Parathyroid adenoma (tissue), 2 donors: ENCODE measurements around the gene C17orf113.

Experiments
- H2AFZ ChIP-seq: fragments of 300-600 bp; sonication (generic); one replicate; pipeline ENCODE4 v1.7.0; 2017; ENCODE audit warnings: antibody characterized with exemption, mild to moderate bottlenecking
- H3K27ac ChIP-seq: fragments of 300-600 bp; sonication (generic); one replicate; pipeline ENCODE4 v1.7.0; 2017
- H3K27me3 ChIP-seq: fragments of 300-600 bp; sonication (generic); one replicate; pipeline ENCODE4 v1.7.0; 2017; ENCODE audit warnings: low read length; ENCODE audit not compliant: control insufficient read depth, insufficient read depth
- H3K36me3 ChIP-seq: fragments of 300-600 bp; sonication (generic); one replicate; pipeline ENCODE4 v1.7.0; 2017; ENCODE audit warnings: low read length; ENCODE audit not compliant: control insufficient read depth, insufficient read depth
- H3K4me1 ChIP-seq: fragments of 300-600 bp; sonication (generic); one replicate; pipeline ENCODE4 v1.7.0; 2017; ENCODE audit warnings: control low read depth
- H3K4me2 ChIP-seq: fragments of 300-600 bp; sonication (generic); one replicate; pipeline ENCODE4 v1.7.0; 2017; ENCODE audit warnings: low read length
- H3K4me3 ChIP-seq: fragments of 300-600 bp; sonication (generic); one replicate; pipeline ENCODE4 v1.7.0; 2017; ENCODE audit warnings: low read depth, low read length
- H3K79me2 ChIP-seq: fragments of 300-600 bp; sonication (generic); one replicate; pipeline ENCODE4 v1.7.0; 2017; ENCODE audit warnings: control low read depth
- H3K9ac ChIP-seq: fragments of 300-600 bp; sonication (generic); one replicate; pipeline ENCODE4 v1.7.0; 2017; ENCODE audit warnings: mild to moderate bottlenecking
- H3K9me3 ChIP-seq: fragments of 300-600 bp; sonication (generic); one replicate; pipeline ENCODE4 v1.7.0; 2017; ENCODE audit warnings: low read length; ENCODE audit not compliant: control insufficient read depth
- TF ChIP-seq, protein P1 (sequence below): fragments of 300-600 bp; sonication (generic); IDR thresholded peaks from one replicate; pipeline ENCODE4 v1.7.0; 2017; ENCODE audit warnings: antibody characterized with exemption, mild to moderate bottlenecking
- donor health status: primary hyperparathyroidism.

The C17orf113 gene

DNA sequence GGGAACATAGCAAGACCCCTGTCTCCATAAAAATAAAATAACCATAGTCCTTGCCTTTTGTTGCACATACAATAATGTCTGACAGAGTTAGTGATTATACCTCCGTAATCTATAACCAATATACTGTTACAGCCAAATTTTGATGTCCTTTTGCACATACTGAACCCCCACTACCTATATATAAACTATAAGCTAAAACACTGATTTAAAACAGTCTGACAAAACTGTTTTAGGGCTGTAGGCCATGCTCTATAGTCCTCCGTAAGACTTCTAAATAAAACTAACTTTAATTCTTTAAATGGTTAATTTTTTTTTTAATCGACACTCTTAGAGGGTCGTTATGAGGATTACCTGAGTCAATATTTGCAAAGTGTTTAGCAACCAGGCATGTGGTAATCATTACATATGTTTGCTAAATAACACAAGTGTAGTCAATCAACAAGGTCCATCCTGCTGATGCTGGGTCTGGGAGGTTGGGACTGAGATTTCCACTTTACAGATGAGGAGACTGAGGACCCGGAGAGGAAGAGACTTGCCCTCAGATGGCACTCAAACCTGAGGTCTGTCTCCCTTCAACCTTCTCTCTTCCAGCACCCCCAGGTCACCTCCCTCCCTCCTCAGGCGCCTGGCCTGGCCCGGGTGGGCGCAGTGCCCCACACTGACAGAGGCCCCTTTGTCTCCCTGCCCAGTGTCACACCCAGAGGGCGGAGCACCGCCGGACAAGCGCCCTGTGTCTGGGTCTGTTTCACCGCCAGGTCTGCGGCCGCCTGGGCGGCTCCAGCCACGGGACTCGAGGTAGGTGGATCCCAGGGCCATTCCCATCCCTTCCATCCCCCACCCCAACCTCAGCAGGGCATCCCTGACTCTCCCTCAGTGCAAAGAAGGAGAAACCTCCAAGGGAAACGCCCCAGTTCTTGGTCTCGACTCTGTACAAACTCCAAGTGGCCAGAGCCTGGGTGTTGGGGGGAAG, 37.6 kb upstream of the C17orf113 start:
- Histone ChIP-seq H3K4me3 (no peak overlapping the region), H3K36me3 (no peaks in the 10 kb centered on the region), H3K9ac (no peak overlapping the region), H3K4me1 (no peaks in the 10 kb centered on the region), H3K4me2 (no peak overlapping the region), H3K27ac (no peak overlapping the region), H2AFZ (no peak overlapping the region), H3K27me3 (no peaks in the 10 kb centered on the region), H3K79me2 (no peaks in the 10 kb centered on the region), H3K9me3 (no peaks in the 10 kb centered on the region)
- TF ChIP-seq, protein P1, sequence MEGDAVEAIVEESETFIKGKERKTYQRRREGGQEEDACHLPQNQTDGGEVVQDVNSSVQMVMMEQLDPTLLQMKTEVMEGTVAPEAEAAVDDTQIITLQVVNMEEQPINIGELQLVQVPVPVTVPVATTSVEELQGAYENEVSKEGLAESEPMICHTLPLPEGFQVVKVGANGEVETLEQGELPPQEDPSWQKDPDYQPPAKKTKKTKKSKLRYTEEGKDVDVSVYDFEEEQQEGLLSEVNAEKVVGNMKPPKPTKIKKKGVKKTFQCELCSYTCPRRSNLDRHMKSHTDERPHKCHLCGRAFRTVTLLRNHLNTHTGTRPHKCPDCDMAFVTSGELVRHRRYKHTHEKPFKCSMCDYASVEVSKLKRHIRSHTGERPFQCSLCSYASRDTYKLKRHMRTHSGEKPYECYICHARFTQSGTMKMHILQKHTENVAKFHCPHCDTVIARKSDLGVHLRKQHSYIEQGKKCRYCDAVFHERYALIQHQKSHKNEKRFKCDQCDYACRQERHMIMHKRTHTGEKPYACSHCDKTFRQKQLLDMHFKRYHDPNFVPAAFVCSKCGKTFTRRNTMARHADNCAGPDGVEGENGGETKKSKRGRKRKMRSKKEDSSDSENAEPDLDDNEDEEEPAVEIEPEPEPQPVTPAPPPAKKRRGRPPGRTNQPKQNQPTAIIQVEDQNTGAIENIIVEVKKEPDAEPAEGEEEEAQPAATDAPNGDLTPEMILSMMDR = no peak

DNA sequence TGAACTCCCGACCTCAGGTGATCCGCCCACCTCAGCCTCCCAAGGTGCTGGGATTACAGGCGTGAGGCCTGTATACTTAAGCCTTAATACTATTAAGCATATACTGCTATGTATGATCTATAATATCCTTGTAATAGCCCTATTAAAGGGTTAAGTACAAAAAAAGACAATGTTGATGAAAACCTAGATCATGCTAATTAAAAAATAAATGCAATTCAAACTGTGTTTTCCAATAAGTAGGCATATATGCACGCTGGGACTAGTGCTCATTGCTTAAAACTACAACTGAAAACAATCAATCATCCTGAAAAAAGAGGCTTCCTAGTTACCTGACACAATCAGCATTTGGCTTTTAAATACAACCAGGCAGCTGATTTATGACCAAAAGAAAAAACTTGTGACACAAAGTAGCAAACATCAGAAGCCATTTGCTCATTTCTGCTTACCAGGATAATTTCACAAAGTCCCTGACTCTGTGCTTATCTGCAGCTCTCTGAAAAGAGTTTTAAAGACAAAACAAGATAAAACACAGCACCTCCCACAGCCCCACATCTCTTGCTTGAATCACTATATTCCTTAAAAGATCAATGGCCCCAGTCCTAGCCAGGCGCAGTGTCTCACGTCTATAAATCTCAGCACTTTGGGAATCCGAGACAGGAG, 36.8 kb upstream of the C17orf113 start:
- H3K9me3 ChIP-seq = no peaks in the 10 kb centered on the region
- H3K4me3 ChIP-seq = no peak overlapping the region
- no peaks in the 10 kb centered on the region for H3K4me1 ChIP-seq
- no peaks in the 10 kb centered on the region for H3K36me3 ChIP-seq
- H3K27me3 ChIP-seq = no peaks in the 10 kb centered on the region
- TF ChIP-seq, protein P1 = no peak
- no peak overlapping the region for H3K27ac ChIP-seq
- H2AFZ ChIP-seq = no peak overlapping the region
- H3K4me2 ChIP-seq = no peak overlapping the region
- H3K9ac ChIP-seq = no peak overlapping the region
- no peaks in the 10 kb centered on the region for H3K79me2 ChIP-seq

DNA sequence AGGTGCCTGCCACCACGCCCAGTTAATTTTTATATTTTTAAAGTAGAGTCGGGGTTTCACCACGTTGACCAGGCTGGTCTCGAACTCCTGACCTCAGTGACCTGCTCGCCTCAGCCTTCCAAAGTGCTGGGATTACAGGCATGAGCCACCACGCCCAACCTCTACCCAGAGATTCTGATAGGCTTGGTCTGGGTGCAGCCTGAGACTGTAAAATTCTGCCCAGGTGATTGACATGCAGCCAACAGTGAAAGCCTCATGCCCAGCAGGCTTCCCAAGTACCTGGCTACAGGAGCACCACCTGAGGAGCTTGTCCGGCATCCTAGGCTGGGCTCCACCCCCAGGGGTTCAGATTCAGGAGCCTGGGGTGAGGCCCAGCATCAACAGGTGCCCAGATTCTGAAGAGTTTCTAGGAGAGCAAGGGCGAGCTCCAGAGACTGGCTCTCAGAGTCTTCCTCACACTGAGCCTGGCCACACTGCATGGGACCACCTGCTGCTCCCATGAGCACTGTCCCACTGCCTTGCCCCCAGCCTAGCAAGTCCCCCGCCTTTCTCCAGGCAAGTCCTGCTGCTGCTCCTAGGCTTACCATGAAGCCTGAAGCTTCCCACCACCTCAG, 31.2 kb upstream of the C17orf113 start:
- no peaks in the 10 kb centered on the region for H3K27me3 ChIP-seq
- H3K9ac ChIP-seq = no peak overlapping the region
- no peak overlapping the region for H3K4me2 ChIP-seq
- no peak overlapping the region for H3K4me3 ChIP-seq
- H3K27ac ChIP-seq = no peak overlapping the region
- TF ChIP-seq, protein P1 = no peak
- no peaks in the 10 kb centered on the region for H3K79me2 ChIP-seq
- H2AFZ ChIP-seq = no peak overlapping the region
- no peaks in the 10 kb centered on the region for H3K36me3 ChIP-seq
- peaks cover 4% of the 10 kb centered on the region for H3K4me1 ChIP-seq
- no peaks in the 10 kb centered on the region for H3K9me3 ChIP-seq

DNA sequence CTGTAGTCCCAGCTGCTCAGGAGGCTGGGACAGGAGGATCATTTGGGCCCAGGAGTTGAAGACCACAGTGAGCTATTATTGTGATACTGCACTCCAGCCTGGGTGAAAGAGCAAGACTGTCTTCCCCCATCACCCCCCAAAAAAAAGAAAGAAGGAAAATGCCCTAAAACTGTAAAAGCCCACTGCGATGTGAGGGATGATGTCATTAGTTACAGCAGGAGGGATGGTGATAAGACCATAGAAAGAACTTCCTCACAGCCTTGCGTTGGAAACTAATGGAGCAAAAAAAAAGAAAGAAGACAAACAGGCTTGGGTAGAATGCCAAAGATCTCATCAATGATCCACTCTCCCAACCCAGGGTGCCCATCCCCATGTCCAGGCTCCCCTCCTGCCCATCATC, 29.1 kb upstream of the C17orf113 start:
- Histone ChIP-seq H3K36me3 (no peaks in the 10 kb centered on the region), H3K27ac (no peak overlapping the region), H3K27me3 (no peaks in the 10 kb centered on the region), H3K9me3 (no peaks in the 10 kb centered on the region), H3K4me1 (peaks cover 4% of the 10 kb centered on the region), H2AFZ (no peak overlapping the region), H3K9ac (no peak overlapping the region), H3K79me2 (no peaks in the 10 kb centered on the region), H3K4me2 (no peak overlapping the region), H3K4me3 (no peak overlapping the region)
- TF ChIP-seq, protein P1 = no peak
